ENCODE measurements around the gene IFI44.

DNA sequence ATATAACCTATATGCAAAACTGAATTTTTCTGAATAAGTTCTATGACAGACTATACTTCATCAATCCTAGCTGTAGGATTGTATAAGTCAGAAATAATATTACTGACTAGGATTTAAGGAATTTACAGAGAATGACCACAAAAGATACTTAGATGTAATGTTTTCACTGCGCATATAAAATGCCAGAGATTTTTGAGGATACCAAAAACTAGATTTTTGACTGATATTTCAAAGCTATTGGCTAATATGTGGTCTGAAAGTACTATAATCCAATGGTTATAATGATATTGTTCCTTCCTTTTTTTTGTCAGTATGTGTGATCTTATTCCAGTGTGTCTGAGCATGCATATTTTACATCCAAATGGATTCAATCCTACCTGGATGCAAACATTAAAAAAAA is 46.4 kb upstream of the IFI44 start:
- TF ChIP-seq POLR2AphosphoS5 (IDR thresholded peaks at IDR 0.05; ENCODE audit: low read depth) (no peak), EZH2phosphoT487 (IDR thresholded peaks at IDR 0.05; ENCODE audit: unreplicated experiment) (no peak), EZH2 (IDR thresholded peaks at IDR 0.05; ENCODE audit: low read depth, unreplicated experiment) (no peak)
- TF ChIP-seq, protein P1, sequence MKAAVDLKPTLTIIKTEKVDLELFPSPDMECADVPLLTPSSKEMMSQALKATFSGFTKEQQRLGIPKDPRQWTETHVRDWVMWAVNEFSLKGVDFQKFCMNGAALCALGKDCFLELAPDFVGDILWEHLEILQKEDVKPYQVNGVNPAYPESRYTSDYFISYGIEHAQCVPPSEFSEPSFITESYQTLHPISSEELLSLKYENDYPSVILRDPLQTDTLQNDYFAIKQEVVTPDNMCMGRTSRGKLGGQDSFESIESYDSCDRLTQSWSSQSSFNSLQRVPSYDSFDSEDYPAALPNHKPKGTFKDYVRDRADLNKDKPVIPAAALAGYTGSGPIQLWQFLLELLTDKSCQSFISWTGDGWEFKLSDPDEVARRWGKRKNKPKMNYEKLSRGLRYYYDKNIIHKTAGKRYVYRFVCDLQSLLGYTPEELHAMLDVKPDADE (IDR thresholded peaks at IDR 0.05) = no peak

Measured in GM23338 (cell line).